ENCODE measurements around the gene TSG101.

GRCh38 chr11:18563090-18563730, 36.5 kb upstream of the TSG101 start:
- no peak for TF ChIP-seq EZH2 (IDR thresholded peaks at IDR 0.05; ENCODE audit: borderline replicate concordance, low read length)
- no peak for TF ChIP-seq CTCF (IDR thresholded peaks at IDR 0.05; ENCODE audit: low read length)

All from OCI-LY1 (cell line).